Left ventricle myocardium superior (tissue), 1 donor: ENCODE data around the gene TSPAN5. TPM values are rescaled to one million over a fixed set of nuclear protein-coding genes. Genes with fewer than 3 reads are reported as not detected.

Experiments
- ATAC-seq: fragments of 200-7000 bp; cut with Tn5 transposase; one replicate; pipeline ENCODE4 v1.9.1; 2020; ENCODE audit warnings: mild to moderate bottlenecking, moderate library complexity
- DNase-seq: peaks from one replicate; pipeline ENCODE4 v3.0.0-alpha.2; 2020
- intact Hi-C: fragments of 100-400 bp; cut with micrococcal nuclease; formaldehyde crosslinking; loops from one replicate; pipeline ENCODE4 v1.11.0; 2022
- total RNA-seq: library from RNA; stranded (reverse); fragmentation: NEBNext Ultra II Directional; extraction: Animal tissue kit (Norgen Biotek cat#: 25700); gene quantifications from one replicate; pipeline ENCODE4 v1.2.1, GENCODE V29; 2021
- donor health status: DM: no; HTN: yes; CAD: no; lungs with severe emphysema.

Gene TSPAN5
- total RNA-seq, 1 donor from 2014 or later, result 3.7 TPM

GRCh38 chr4:98653890-98654867 lies 4.2 kb downstream of the TSPAN5 start:
- DNase-seq (no peak), ATAC-seq (no peak)
- intact Hi-C loops, result no loop called here

- ATAC-seq (no peak), DNase-seq (no peak)
- intact Hi-C loops, result no loop called here
Observed at GRCh38 chr4:98652996-98653395, 5.4 kb downstream of the TSPAN5 start.

GRCh38 chr4:98648602-98649001 lies 9.8 kb downstream of the TSPAN5 start:
- no peak for DNase-seq
- no peak for ATAC-seq
- intact Hi-C loops, result no loop called here

- DNase-seq (no peak), ATAC-seq (no peak)
- intact Hi-C loops, result no loop called here
Observed at GRCh38 chr4:98646422-98646821, 12.0 kb downstream of the TSPAN5 start.

- intact Hi-C loops, result no loop called here
- ATAC-seq (no peak), DNase-seq (no peak)
Observed at GRCh38 chr4:98645527-98645926, 12.9 kb downstream of the TSPAN5 start.

- intact Hi-C loops, result no loop called here
- DNase-seq (no peak), ATAC-seq (no peak)
Observed at GRCh38 chr4:98643755-98644154, 14.7 kb downstream of the TSPAN5 start.

GRCh38 chr4:98642991-98643426 lies 15.4 kb downstream of the TSPAN5 start:
- intact Hi-C loops, result no loop called here
- ATAC-seq (no peak), DNase-seq (no peak)

- DNase-seq, result no peak
- ATAC-seq, result no peak
- intact Hi-C loops, result no loop called here
Observed at GRCh38 chr4:98641906-98642668, 16.3 kb downstream of the TSPAN5 start.

- ATAC-seq (no peak), DNase-seq (no peak)
- intact Hi-C loops, result no loop called here
Observed at GRCh38 chr4:98641376-98641775, 17.0 kb downstream of the TSPAN5 start.

GRCh38 chr4:98639523-98639922 lies 18.9 kb downstream of the TSPAN5 start:
- ATAC-seq (no peak), DNase-seq (no peak)
- intact Hi-C loops, result no loop called here

GRCh38 chr4:98639108-98639507 lies 19.3 kb downstream of the TSPAN5 start:
- DNase-seq, result no peak
- intact Hi-C loops, result no loop called here
- no peak for ATAC-seq

GRCh38 chr4:98638661-98639060 lies 19.8 kb downstream of the TSPAN5 start:
- ATAC-seq, result no peak
- DNase-seq, result no peak
- intact Hi-C loops, result no loop called here

GRCh38 chr4:98634061-98634460 lies 24.4 kb downstream of the TSPAN5 start:
- DNase-seq, result no peak
- intact Hi-C loops, result no loop called here
- ATAC-seq, result no peak

- ATAC-seq (no peak), DNase-seq (no peak)
- intact Hi-C loops, result no loop called here
Observed at GRCh38 chr4:98633159-98633558, 25.3 kb downstream of the TSPAN5 start.

GRCh38 chr4:98632258-98632657 lies 26.2 kb downstream of the TSPAN5 start:
- intact Hi-C loops, result no loop called here
- ATAC-seq (no peak), DNase-seq (no peak)

GRCh38 chr4:98631506-98631905 lies 26.9 kb downstream of the TSPAN5 start:
- intact Hi-C loops, result no loop called here
- DNase-seq, result no peak
- ATAC-seq, result no peak

- ATAC-seq (no peak), DNase-seq (no peak)
- intact Hi-C loops, result no loop called here
Observed at GRCh38 chr4:98630737-98631454, 27.5 kb downstream of the TSPAN5 start.

- DNase-seq (no peak), ATAC-seq (peak; percentile 78)
- intact Hi-C loops, result no loop called here
Observed at GRCh38 chr4:98627531-98628257, 30.7 kb downstream of the TSPAN5 start.

- ATAC-seq, result peak; percentile 43
- DNase-seq, result no peak
- intact Hi-C loops, result no loop called here
Observed at GRCh38 chr4:98626350-98626749, 32.1 kb downstream of the TSPAN5 start.
